Ishikawa (cell line): ENCODE data around the gene CDKN1A.

Experiments
- CEBPB ChIP-seq: IDR thresholded peaks from 2 replicates; pipeline ENCODE4 v1.6.1; 2012
- CREB1 ChIP-seq: IDR thresholded peaks from 2 replicates; pipeline ENCODE4 v1.6.1; 2012; ENCODE audit warnings: low read depth
- EGR1 ChIP-seq: IDR thresholded peaks from 2 replicates; pipeline ENCODE4 v1.6.1; 2012
- EP300 ChIP-seq: IDR thresholded peaks from 2 replicates; pipeline ENCODE4 v1.6.1; 2012; ENCODE audit warnings: borderline replicate concordance
- FOXM1 ChIP-seq: IDR thresholded peaks from 2 replicates; pipeline ENCODE4 v1.6.1; 2012; ENCODE audit warnings: low read depth, borderline replicate concordance
- MAX ChIP-seq: IDR thresholded peaks from 2 replicates; pipeline ENCODE4 v1.6.1; 2012
- NFIC ChIP-seq: IDR thresholded peaks from 2 replicates; pipeline ENCODE4 v1.6.1; 2012
- RAD21 ChIP-seq: IDR thresholded peaks from 2 replicates; pipeline ENCODE4 v1.6.1; 2012; ENCODE audit warnings: low read depth
- REST ChIP-seq: IDR thresholded peaks from 2 replicates; pipeline ENCODE4 v1.6.1; 2012; ENCODE audit warnings: low read depth, mild to moderate bottlenecking
- TAF1 ChIP-seq: IDR thresholded peaks from 2 replicates; pipeline ENCODE4 v1.6.1; 2012; ENCODE audit warnings: low read depth, mild to moderate bottlenecking
- TCF12 ChIP-seq: IDR thresholded peaks from 2 replicates; pipeline ENCODE4 v1.6.1; 2012; ENCODE audit warnings: low read depth
- TEAD4 ChIP-seq: IDR thresholded peaks from 2 replicates; pipeline ENCODE4 v1.6.1; 2012
- USF1 ChIP-seq: IDR thresholded peaks from 2 replicates; pipeline ENCODE4 v1.6.1; 2012
- YY1 ChIP-seq: IDR thresholded peaks from 2 replicates; pipeline ENCODE4 v1.6.1; 2012; ENCODE audit warnings: low read depth
- ZBTB7A ChIP-seq: IDR thresholded peaks from 2 replicates; pipeline ENCODE4 v1.6.1; 2012; ENCODE audit warnings: low read depth

The CDKN1A gene

GRCh38 chr6:36662827-36663256 lies 15.7 kb upstream of the CDKN1A start:
- TF ChIP-seq YY1 (no peak), ZBTB7A (0 out of 2 replicates have a peak, but pooled peaks have one; percentile 43), NFIC (peak; percentile 42; the same call in 1 of the 2 replicates), EP300 (no peak), CEBPB (peak; percentile 92), REST (no peak)

GRCh38 chr6:36663504-36664446 lies 14.7 kb upstream of the CDKN1A start:
- 0 out of 2 replicates have a peak, but pooled peaks have one; percentile 2 for TF ChIP-seq MAX
- TF ChIP-seq RAD21: no peak

- no peak for TF ChIP-seq RAD21
- TF ChIP-seq TEAD4: no peak
- TF ChIP-seq CEBPB: no peak
- no peak for TF ChIP-seq TAF1
- TF ChIP-seq NFIC: no peak
- no peak for TF ChIP-seq TCF12
- TF ChIP-seq EGR1: no peak
- no peak for TF ChIP-seq YY1
These were observed 13.3 kb upstream of the CDKN1A start for GRCh38 chr6:36665180-36665579.

- TF ChIP-seq MAX (no peak), EP300 (no peak), NFIC (no peak), FOXM1 (no peak), YY1 (no peak), TCF12 (no peak), CREB1 (no peak), RAD21 (no peak), TEAD4 (no peak), TAF1 (no peak), USF1 (no peak), REST (no peak), CEBPB (no peak), EGR1 (no peak)
These were observed 12.2 kb upstream of the CDKN1A start for GRCh38 chr6:36666287-36666686.

GRCh38 chr6:36666826-36667591 lies 11.5 kb upstream of the CDKN1A start:
- 0 out of 2 replicates have a peak, but pooled peaks have one; percentile 20 for TF ChIP-seq TAF1
- TF ChIP-seq FOXM1: peak; percentile 89
- TF ChIP-seq ZBTB7A: peak; percentile 75; the same call in 1 of the 2 replicates
- peak; percentile 34; the same call in 1 of the 2 replicates for TF ChIP-seq RAD21
- peak; percentile 57; the same call in 1 of the 2 replicates for TF ChIP-seq YY1
- TF ChIP-seq EP300: peak; percentile 95
- peak; percentile 83 for TF ChIP-seq MAX
- TF ChIP-seq CEBPB: peak; percentile 100
- TF ChIP-seq USF1: peak; percentile 54
- TF ChIP-seq TCF12: peak; percentile 98
- TF ChIP-seq NFIC: peak; percentile 97
- 0 out of 2 replicates have a peak, but pooled peaks have one; percentile 37 for TF ChIP-seq CREB1
- TF ChIP-seq TEAD4: peak; percentile 95
- no peak for TF ChIP-seq REST
- TF ChIP-seq EGR1: peak; percentile 99
